ENCODE data around the gene TRIM63. TPM values are rescaled to one million over a fixed set of nuclear protein-coding genes. Genes with fewer than 3 reads are reported as not detected.

TRIM63 gene
- total and polyA plus RNA-seq, 9 of the 15 experiments (the other 6 are each of a cell fraction or from before 2014, with no cell fraction given) = 0.08 to 0.57 (median 0.36) TPM

DNA sequence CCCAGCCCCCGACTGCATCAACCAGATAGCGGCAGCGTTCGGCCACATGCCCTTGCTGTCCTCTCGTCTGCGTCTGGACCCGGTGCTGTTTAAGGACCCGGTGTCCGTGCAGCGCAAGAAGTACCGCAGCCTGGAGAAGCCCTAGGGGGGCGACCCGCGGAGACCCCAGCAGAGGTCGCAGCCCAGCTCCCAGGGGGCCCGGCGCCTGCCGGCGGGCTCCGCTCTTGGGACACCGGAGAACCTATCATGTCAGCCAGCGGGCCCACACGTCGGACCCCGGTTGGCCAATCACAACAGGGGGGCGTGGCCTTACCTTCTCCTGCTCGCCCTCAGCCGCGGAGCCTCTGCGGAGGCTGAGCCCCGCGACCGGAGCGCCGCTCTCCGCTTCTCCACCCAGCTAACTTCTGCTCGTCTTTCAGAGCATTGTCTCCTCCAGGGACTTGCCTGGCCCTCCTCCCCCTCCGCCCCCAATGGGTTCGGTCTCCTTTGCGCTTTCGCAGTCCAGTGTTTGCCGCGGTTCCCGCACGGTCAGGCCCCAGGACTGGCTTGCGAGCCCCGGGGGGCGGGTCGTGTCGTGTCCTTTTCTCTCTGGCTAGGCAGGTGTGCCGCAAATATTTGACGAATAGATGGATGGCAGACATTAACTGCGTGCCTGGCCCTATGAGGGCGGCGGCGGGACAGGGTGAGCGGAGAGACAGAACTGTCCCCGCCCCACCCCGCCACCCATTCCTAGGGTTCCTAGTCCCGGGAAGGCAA is 32.0 kb downstream of the TRIM63 start (continued):
- TF ChIP-seq TEAD4 (IDR thresholded peaks at IDR 0.05; ENCODE audit: low read length) (no peak), TEAD4 (CRISPR knock-in tag; IDR thresholded peaks at IDR 0.05; ENCODE audit: borderline replicate concordance) (0 out of 2 replicates have a peak, but pooled peaks have one; percentile 89), DPF2 (IDR thresholded peaks at IDR 0.05) (0 out of 2 replicates have a peak, but pooled peaks have one; percentile 43), ZNF57 (CRISPR knock-in tag; IDR thresholded peaks at IDR 0.05) (no peak), POLR2AphosphoS5 (IDR thresholded peaks at IDR 0.05; ENCODE audit: control insufficient read depth, insufficient read depth, low read depth, low read length) (peak; percentile 54; the same call in 1 of the 2 replicates), FOXA3 (CRISPR knock-in tag; conservative IDR thresholded peaks at IDR 0.05 in 1 of 2, IDR thresholded peaks at IDR 0.05 in 1 of 2) (peak in 1 of 2 experiments; percentile 56; a peak in 1 of 4 replicates)
- TF ChIP-seq, protein P1, sequence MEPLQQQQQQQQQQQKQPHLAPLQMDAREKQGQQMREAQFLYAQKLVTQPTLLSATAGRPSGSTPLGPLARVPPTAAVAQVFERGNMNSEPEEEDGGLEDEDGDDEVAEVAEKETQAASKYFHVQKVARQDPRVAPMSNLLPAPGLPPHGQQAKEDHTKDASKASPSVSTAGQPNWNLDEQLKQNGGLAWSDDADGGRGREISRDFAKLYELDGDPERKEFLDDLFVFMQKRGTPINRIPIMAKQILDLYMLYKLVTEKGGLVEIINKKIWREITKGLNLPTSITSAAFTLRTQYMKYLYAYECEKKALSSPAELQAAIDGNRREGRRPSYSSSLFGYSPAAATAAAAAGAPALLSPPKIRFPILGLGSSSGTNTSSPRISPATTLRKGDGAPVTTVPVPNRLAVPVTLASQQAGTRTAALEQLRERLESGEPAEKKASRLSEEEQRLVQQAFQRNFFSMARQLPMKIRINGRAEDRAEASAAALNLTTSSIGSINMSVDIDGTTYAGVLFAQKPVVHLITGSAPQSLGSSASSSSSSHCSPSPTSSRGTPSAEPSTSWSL (CRISPR knock-in tag; IDR thresholded peaks at IDR 0.05; ENCODE audit: borderline replicate concordance) = no peak
- TF ChIP-seq, protein P2, sequence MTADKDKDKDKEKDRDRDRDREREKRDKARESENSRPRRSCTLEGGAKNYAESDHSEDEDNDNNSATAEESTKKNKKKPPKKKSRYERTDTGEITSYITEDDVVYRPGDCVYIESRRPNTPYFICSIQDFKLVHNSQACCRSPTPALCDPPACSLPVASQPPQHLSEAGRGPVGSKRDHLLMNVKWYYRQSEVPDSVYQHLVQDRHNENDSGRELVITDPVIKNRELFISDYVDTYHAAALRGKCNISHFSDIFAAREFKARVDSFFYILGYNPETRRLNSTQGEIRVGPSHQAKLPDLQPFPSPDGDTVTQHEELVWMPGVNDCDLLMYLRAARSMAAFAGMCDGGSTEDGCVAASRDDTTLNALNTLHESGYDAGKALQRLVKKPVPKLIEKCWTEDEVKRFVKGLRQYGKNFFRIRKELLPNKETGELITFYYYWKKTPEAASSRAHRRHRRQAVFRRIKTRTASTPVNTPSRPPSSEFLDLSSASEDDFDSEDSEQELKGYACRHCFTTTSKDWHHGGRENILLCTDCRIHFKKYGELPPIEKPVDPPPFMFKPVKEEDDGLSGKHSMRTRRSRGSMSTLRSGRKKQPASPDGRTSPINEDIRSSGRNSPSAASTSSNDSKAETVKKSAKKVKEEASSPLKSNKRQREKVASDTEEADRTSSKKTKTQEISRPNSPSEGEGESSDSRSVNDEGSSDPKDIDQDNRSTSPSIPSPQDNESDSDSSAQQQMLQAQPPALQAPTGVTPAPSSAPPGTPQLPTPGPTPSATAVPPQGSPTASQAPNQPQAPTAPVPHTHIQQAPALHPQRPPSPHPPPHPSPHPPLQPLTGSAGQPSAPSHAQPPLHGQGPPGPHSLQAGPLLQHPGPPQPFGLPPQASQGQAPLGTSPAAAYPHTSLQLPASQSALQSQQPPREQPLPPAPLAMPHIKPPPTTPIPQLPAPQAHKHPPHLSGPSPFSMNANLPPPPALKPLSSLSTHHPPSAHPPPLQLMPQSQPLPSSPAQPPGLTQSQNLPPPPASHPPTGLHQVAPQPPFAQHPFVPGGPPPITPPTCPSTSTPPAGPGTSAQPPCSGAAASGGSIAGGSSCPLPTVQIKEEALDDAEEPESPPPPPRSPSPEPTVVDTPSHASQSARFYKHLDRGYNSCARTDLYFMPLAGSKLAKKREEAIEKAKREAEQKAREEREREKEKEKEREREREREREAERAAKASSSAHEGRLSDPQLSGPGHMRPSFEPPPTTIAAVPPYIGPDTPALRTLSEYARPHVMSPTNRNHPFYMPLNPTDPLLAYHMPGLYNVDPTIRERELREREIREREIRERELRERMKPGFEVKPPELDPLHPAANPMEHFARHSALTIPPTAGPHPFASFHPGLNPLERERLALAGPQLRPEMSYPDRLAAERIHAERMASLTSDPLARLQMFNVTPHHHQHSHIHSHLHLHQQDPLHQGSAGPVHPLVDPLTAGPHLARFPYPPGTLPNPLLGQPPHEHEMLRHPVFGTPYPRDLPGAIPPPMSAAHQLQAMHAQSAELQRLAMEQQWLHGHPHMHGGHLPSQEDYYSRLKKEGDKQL (CRISPR knock-in tag; IDR thresholded peaks at IDR 0.05; ENCODE audit: borderline replicate concordance) = no peak
- TF ChIP-seq, protein P3, sequence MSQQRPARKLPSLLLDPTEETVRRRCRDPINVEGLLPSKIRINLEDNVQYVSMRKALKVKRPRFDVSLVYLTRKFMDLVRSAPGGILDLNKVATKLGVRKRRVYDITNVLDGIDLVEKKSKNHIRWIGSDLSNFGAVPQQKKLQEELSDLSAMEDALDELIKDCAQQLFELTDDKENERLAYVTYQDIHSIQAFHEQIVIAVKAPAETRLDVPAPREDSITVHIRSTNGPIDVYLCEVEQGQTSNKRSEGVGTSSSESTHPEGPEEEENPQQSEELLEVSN (IDR thresholded peaks at IDR 0.05; ENCODE audit: borderline replicate concordance in 1 of 2, extremely low read depth in 1 of 2, insufficient read depth in 1 of 2, insufficient read length in 1 of 2, low read depth in 1 of 2, low read length in 1 of 2, poor library complexity in 1 of 2, severe bottlenecking in 1 of 2) = peak; percentile 66 to 88
